Endothelial cell of umbilical vein (primary cell): ENCODE measurements around the gene NEIL3. TPM values are rescaled to one million over a fixed set of nuclear protein-coding genes. Genes with fewer than 3 reads are reported as not detected.

ENCODE experiments used
- BruUV-seq: library from RNA; stranded (reverse); fragments of 400-500 nt; replicated peaks from 2 replicates; lab custom pipeline; 2021; lab: Mats Ljungman, UMichigan
- CTCF ChIA-PET: fragments of 300-600, 350-600 bp; sonication (Branson Sonifier 250); formaldehyde crosslinking; loops from one replicate; lab custom pipeline; 2021; ENCODE audit warnings: antibody characterized with exemption, inconsistent platforms; lab: Charles Lee
- POLR2A ChIA-PET: fragments of 300-600, 350-600 bp; sonication (Branson Sonifier 250); formaldehyde crosslinking; loops from one replicate; lab custom pipeline; 2021; ENCODE audit warnings: antibody characterized with exemption, inconsistent platforms; lab: Charles Lee
- DNase-seq: peaks from one replicate; pipeline ENCODE4 v3.0.0-alpha.2; 2011; ENCODE audit warnings: low read depth, low spot score
- FAIRE-seq: peaks from 2 replicates; lab custom pipeline; 2011; peaks lifted over from hg19 to GRCh38; lab: Jason Lieb, UNC
- H2AFZ ChIP-seq: 2 replicates; pipeline ENCODE4 v1.6.0; 2012; ENCODE audit warnings: low read depth, low read length, control low read depth, inconsistent platforms
- H3K27ac ChIP-seq: 2 replicates; pipeline ENCODE4 v1.5.1; 2011; ENCODE audit warnings: low read depth, mild to moderate bottlenecking, control low read depth, low read length, moderate library complexity; ENCODE audit not compliant: insufficient read depth
- H3K27me3 ChIP-seq, 2 experiments: 2 replicates each; pipeline versions ENCODE4 v1.6.0 to v1.6.1; 2011; ENCODE audit warnings: low read length in 2 of 2, mixed read lengths in 1 of 2; ENCODE audit not compliant: control insufficient read depth in 2 of 2, insufficient read depth in 2 of 2
- H3K36me3 ChIP-seq, 2 experiments: 2 replicates in 1 of 2; 3 replicates in 1 of 2; pipeline ENCODE4 v1.5.1; 2011; ENCODE audit warnings: low read length in 2 of 2, mild to moderate bottlenecking in 1 of 2, moderate library complexity in 1 of 2; ENCODE audit not compliant: control insufficient read depth in 2 of 2, insufficient read depth in 2 of 2; ENCODE audit errors: extremely low read depth in 1 of 2
- H3K4me1 ChIP-seq: 3 replicates; pipeline ENCODE4 v1.5.1; 2011; ENCODE audit warnings: mild to moderate bottlenecking, low read length; ENCODE audit not compliant: control insufficient read depth, insufficient read depth; ENCODE audit errors: extremely low read depth
- H3K4me2 ChIP-seq: 2 replicates; pipeline ENCODE4 v1.6.1; 2011; ENCODE audit warnings: low read length, control low read depth, mixed read lengths; ENCODE audit not compliant: insufficient read depth
- H3K4me3 ChIP-seq, 3 experiments: fragments of 200-600 bp in 1 of 3; sonication (generic), shearing (Covaris generic) in 1 of 3; replicated peaks in 1 of 3; 2 replicates each; pipeline ENCODE4 v1.5.1; 2011 to 2016; ENCODE audit warnings: control low read depth in 3 of 3, low read length in 3 of 3, mild to moderate bottlenecking in 2 of 3, inconsistent platforms in 1 of 3, low read depth in 1 of 3, moderate library complexity in 1 of 3; ENCODE audit not compliant: insufficient read depth in 1 of 3
- H3K79me2 ChIP-seq: 2 replicates; pipeline ENCODE4 v1.6.0; 2012; ENCODE audit warnings: low read length, inconsistent platforms; ENCODE audit not compliant: control insufficient read depth, insufficient read depth
- H3K9ac ChIP-seq: replicated peaks from 2 replicates; pipeline ENCODE3; 2011; ENCODE audit warnings: low read length, control low read depth; ENCODE audit not compliant: insufficient read depth; ENCODE audit errors: extremely low read depth
- H3K9me1 ChIP-seq: replicated peaks from 3 replicates; pipeline ENCODE4 v1.6.0; 2011; ENCODE audit warnings: mild to moderate bottlenecking, low read length; ENCODE audit not compliant: control insufficient read depth, insufficient read depth; ENCODE audit errors: extremely low read depth
- H3K9me3 ChIP-seq: replicated peaks from 2 replicates; pipeline ENCODE4 v1.5.1; 2012; ENCODE audit warnings: low read length, inconsistent platforms; ENCODE audit not compliant: control insufficient read depth, insufficient read depth
- H4K20me1 ChIP-seq: replicated peaks from 2 replicates; pipeline ENCODE3; 2011; ENCODE audit warnings: mild to moderate bottlenecking, low read length; ENCODE audit not compliant: control insufficient read depth, insufficient read depth; ENCODE audit errors: extremely low read depth
- CTCF ChIP-seq, 2 donors: IDR thresholded peaks; 1 replicate in 1 of 2; 2 replicates in 1 of 2; pipeline ENCODE4 v1.5.1; 2011; ENCODE audit warnings: low read length in 2 of 2, mild to moderate bottlenecking in 2 of 2, moderate library complexity in 2 of 2, control low read depth in 1 of 2, inconsistent platforms in 1 of 2, low read depth in 1 of 2; ENCODE audit not compliant: insufficient read depth in 1 of 2; ENCODE audit errors: extremely low read depth in 1 of 2
- GATA2 ChIP-seq: IDR thresholded peaks from 2 replicates; pipeline ENCODE4 v1.7.0; 2011; ENCODE audit warnings: low read depth, mild to moderate bottlenecking, moderate library complexity, mixed read lengths, low read length; ENCODE audit not compliant: insufficient read length, insufficient read depth
- MAX ChIP-seq: IDR thresholded peaks from 2 replicates; pipeline ENCODE4 v1.6.1; 2011; ENCODE audit not compliant: insufficient read depth, insufficient read length
- dilution Hi-C: fragments of 300-500 bp; cut with MboI; formaldehyde crosslinking; loops from one replicate; pipeline ENCODE4 v1.15.0; 2019; ENCODE audit warnings: low sequenced_read_pairs; ENCODE audit not compliant: extremely low pct_ligation_motif_present
- intact Hi-C: fragments of 100-400 bp; cut with micrococcal nuclease; formaldehyde crosslinking; loops from one replicate; pipeline ENCODE4 v1.10.0; 2022
- polyA plus RNA-seq, 4 experiments: library from polyadenylated mRNA; depleted of rRNA in 3 of 4; stranded (reverse) in 3 of 4; unstranded in 1 of 4; fragments of >200 nt; gene quantifications; 2 replicates each; pipeline versions ENCODE4 v1.2.1 to v1.2.3, GENCODE V29; 2011 to 2012; ENCODE audit warnings: missing spikeins in 1 of 4
- total RNA-seq: library from RNA; stranded (reverse); gene quantifications from 2 replicates; pipeline ENCODE4 v1.2.3, GENCODE V29; 2021

The NEIL3 gene
- total and polyA plus RNA-seq, 2 donors (not counting 3 experiments of a cell fraction or from before 2014, with no cell fraction given): 3.7 to 6.9 TPM

- no peaks in the 10 kb centered on the region for H3K36me3 ChIP-seq
- dilution Hi-C loops: loop anchor here (25.0 kb wide), 1 partner anchor 397 kb away; no protein-coding TSS in a partner anchor
- no peak for FAIRE-seq
These were observed 44.8 kb upstream of the NEIL3 start for GRCh38 chr4:177264788-177265422.

More at GRCh38 chr4:177264788-177265422, 44.8 kb upstream of the NEIL3 start:
- no peak for TF ChIP-seq MAX
- TF ChIP-seq GATA2: no peak
- no peak for TF ChIP-seq CTCF (IDR thresholded peaks at IDR 0.05; ENCODE audit: extremely low read depth in 1 of 2, insufficient read depth in 1 of 2, low read depth in 1 of 2, low read length in 2 of 2)
- Histone ChIP-seq H3K27ac (no peak overlapping the region), H3K79me2 (no peaks in the 10 kb centered on the region), H3K9me3 (no peaks in the 10 kb centered on the region), H3K4me3 (no peak overlapping the region), H2AFZ (no peak overlapping the region), H3K4me1 (no peaks in the 10 kb centered on the region), H3K27me3 (no peaks in the 10 kb centered on the region), H3K9me1 (no peaks in the 10 kb centered on the region), H4K20me1 (no peaks in the 10 kb centered on the region), H3K4me2 (no peak overlapping the region), H3K9ac (no peak overlapping the region)
- ChIA-PET CTCF (interaction anchor here (1.0 to 1.8 kb wide), 2 partner anchors 12 to 15 kb away, joined by 4 to 5 read pairs; no protein-coding TSS in a partner anchor), POLR2A (no interaction called here)
- intact Hi-C loops: no loop called here
- DNase-seq: no peak
- BruUV-seq: no TSS peak
